ENCODE measurements around the gene DENND1A.

DNA sequence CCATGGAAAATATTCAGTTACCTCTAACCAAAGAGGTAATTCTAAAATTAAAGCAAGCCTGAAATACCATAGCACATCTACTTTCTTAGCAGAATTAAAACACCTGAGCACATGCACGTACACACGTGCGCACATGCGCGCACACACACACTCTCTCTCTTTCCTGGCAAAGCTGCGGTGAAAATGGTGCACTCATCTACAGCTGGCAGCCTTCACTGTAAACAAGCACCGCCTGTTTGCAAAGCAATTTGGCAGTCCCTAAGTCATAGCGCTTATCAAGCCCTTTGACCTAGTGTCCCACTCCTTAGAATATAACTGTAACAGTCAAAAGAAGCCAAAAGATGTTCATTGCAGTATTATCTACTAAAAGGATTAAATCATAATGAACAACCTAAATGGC is 278.7 kb downstream of the DENND1A start:
- no peak for TF ChIP-seq POLR2A (IDR thresholded peaks at IDR 0.05)
- TF ChIP-seq CTCF (IDR thresholded peaks at IDR 0.05) = no peak
- no peak for TF ChIP-seq POLR2AphosphoS5 (IDR thresholded peaks at IDR 0.05)
